Measurements from ENCODE around the gene VTI1A. TPM values are rescaled to one million over a fixed set of nuclear protein-coding genes. Genes with fewer than 3 reads are reported as not detected.

VTI1A gene
- total RNA-seq, 6 experiments from 2014 or later = 23.6 to 27.9 (median 24.9) TPM

DNA sequence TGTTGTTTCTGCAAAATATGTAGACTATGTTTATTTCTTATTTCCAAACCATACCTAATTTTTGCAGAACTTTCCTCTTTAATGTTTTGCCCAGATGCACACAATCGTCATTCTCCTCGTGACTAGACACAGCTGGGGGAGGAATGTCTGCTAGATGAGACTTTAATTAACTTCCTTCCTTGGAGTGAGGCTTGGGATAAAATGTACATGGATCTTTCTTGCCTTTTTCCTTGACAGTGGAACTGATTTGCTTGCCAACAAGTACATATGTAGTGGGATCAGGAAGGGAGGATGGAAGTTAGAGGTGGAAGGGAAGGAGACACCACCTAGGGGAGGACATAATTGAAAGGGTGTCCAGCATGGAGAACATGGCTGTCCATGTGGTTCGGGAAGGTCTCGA lies 172.5 kb downstream of the VTI1A start:
- Mint-ChIP-seq H3K36me3 (ENCODE audit: low read depth) (peaks cover 6% of the 10 kb centered on the region), H3K4me3 (no peak overlapping the region), H3K4me1 (ENCODE audit: low read depth) (0 out of 2 replicates have a peak, but pooled peaks cover 5% of the 10 kb centered on the region), H3K9me3 (no peaks in the 10 kb centered on the region; the same call in 1 of the 2 replicates), H3K27ac (no peak overlapping the region), H3K27me3 (ENCODE audit: insufficient read depth) (no peaks in the 10 kb centered on the region)
- no peak for DNase-seq
- TF ChIP-seq CTCF (IDR thresholded peaks at IDR 0.05) = no peak

DNA sequence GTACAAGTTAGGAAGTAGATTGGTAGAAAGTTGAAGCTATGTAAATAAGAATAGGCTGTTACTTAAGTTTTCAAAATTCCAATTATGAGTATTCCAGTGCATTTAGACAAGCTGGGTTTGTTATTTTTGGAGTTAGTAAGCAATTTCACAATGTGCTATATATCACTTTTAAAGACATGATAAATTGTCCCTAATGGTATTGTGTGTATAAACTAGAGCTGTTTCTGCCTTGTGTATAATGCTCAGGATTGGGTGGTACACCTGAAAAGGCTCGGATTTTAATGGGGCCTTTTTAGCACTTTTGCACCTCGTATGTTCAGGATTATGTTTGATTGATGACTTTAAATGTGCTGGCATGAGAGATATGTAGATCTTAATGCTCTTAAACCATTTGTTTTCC lies 175.8 kb downstream of the VTI1A start:
- Mint-ChIP-seq H3K9me3 (no peaks in the 10 kb centered on the region), H3K4me3 (no peak overlapping the region), H3K36me3 (ENCODE audit: low read depth) (no peaks in the 10 kb centered on the region), H3K4me1 (ENCODE audit: low read depth) (no peaks in the 10 kb centered on the region), H3K27ac (no peak overlapping the region), H3K27me3 (ENCODE audit: insufficient read depth) (no peaks in the 10 kb centered on the region)
- TF ChIP-seq CTCF (IDR thresholded peaks at IDR 0.05) = no peak
- DNase-seq = no peak

DNA sequence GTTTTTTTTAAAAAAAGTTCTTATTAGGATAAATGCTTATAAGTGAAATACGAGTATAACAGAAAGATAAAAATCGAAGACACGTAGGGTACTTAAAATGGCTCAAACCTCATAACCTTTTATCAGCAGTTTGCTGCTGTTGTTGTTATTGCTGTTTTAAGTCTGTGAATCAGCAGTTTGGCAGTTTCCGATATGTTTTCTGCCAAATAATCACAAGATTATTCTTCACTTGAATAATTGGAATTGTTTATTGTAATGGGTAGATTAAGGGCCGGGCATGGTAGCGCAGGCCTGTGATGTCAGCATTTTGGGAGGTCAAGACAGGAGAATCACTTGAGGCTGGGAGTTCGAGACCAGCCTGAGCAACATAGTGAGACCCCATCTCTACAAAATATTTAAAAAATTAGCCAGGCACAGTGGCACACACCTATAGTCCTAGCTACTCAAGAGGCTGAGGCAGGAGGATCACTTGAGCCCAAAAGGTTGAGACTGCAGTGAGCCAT lies 177.6 kb downstream of the VTI1A start:
- no peak overlapping the region for H3K27ac Mint-ChIP-seq
- TF ChIP-seq CTCF (IDR thresholded peaks at IDR 0.05) = no peak

GRCh38 chr10:112628951-112629609 lies 182.1 kb downstream of the VTI1A start:
- H3K27ac Mint-ChIP-seq = no peak overlapping the region
- no peak overlapping the region for H3K4me3 Mint-ChIP-seq
- H3K27me3 Mint-ChIP-seq (ENCODE audit: insufficient read depth) = no peaks in the 10 kb centered on the region
- peaks cover 11% of the 10 kb centered on the region for H3K4me1 Mint-ChIP-seq (ENCODE audit: low read depth)
- H3K36me3 Mint-ChIP-seq (ENCODE audit: low read depth) = no peaks in the 10 kb centered on the region
- H3K9me3 Mint-ChIP-seq = no peaks in the 10 kb centered on the region
- DNase-seq = no peak
- TF ChIP-seq CTCF (IDR thresholded peaks at IDR 0.05) = no peak

More for the DNA sequence above, 177.6 kb downstream of the VTI1A start:
- Mint-ChIP-seq H3K9me3 (no peaks in the 10 kb centered on the region), H3K36me3 (ENCODE audit: low read depth) (no peaks in the 10 kb centered on the region), H3K27me3 (ENCODE audit: insufficient read depth) (no peaks in the 10 kb centered on the region), H3K4me3 (no peak overlapping the region), H3K4me1 (ENCODE audit: low read depth) (no peaks in the 10 kb centered on the region)
- DNase-seq = no peak

DNA sequence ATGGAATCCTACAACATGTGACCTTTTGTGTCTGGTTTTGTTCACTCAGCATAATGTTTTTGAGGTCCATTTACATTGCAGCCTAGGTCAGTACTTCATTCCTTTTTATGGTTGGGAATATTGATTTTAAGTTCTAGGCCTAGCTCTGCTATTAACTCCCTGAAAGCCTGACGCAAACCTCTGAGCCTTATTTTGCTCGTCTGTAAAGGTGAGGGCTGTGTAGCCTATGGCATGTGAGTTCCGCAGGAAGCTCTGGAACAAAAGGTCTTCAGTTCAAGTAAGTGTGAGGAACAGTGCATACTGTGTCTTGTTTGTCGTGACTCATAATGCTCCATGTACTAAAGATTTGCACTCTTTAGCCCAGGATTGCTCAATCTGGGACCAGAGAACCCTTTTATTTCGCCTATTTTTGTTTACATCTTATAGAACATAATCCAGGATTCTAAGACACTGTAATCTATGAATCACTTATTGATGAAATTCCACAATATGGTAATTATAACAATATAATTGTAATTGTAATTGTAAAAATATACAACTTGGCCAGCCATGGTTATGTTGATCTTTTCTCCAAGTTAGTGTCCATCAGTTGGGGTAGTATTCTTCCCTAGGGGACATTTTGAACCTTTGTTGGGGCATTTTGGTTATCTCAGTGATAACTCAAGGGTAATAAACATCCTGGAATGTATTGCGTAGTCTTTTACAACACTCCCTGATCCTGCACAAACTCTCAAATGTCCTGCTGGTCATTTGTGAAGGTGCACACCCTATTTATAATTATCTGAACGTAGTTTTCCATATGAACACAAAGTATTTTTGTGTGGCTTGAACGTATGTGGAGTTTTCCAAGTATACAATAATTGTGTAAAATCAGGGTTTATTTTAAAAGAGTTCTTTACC lies 184.7 kb downstream of the VTI1A start:
- H3K4me1 Mint-ChIP-seq (ENCODE audit: low read depth) = peaks cover 24% of the 10 kb centered on the region
- H3K9me3 Mint-ChIP-seq = no peaks in the 10 kb centered on the region

More for the DNA sequence above, 184.7 kb downstream of the VTI1A start:
- no peak overlapping the region for H3K27ac Mint-ChIP-seq
- no peak for DNase-seq
- H3K27me3 Mint-ChIP-seq (ENCODE audit: insufficient read depth) = no peaks in the 10 kb centered on the region
- peaks cover 11% of the 10 kb centered on the region; the same call in 1 of the 2 replicates for H3K36me3 Mint-ChIP-seq (ENCODE audit: low read depth)
- no peak overlapping the region for H3K4me3 Mint-ChIP-seq
- no peak for TF ChIP-seq CTCF (IDR thresholded peaks at IDR 0.05)
